Adrenal gland (tissue), 5 donors: ENCODE measurements around the gene BCAR1.

Experiments used
- CTCF ChIP-seq, 6 experiments: fragments of 450-650 bp in 4 of 6; fragments of 200-600 bp in 2 of 6; sonication (generic) in 1 of 6; IDR thresholded peaks; 1 replicate in 5 of 6; 2 replicates in 1 of 6; pipeline versions ENCODE4 v1.5.1 to v1.8.0; 2016 to 2021; ENCODE audit warnings: antibody characterized with exemption in 6 of 6, mild to moderate bottlenecking in 2 of 6, moderate library complexity in 1 of 6
- POLR2A ChIP-seq, 2 donors: fragments of 450-650 bp; IDR thresholded peaks; one replicate each; pipeline ENCODE4 v1.6.1; 2017; ENCODE audit warnings: antibody characterized with exemption in 2 of 2, mild to moderate bottlenecking in 2 of 2, moderate library complexity in 1 of 2
- donor health status: DM: no; HTN: no; CAD: no.

- no peak for TF ChIP-seq CTCF (IDR thresholded peaks at IDR 0.05)
- no peak for TF ChIP-seq POLR2A (IDR thresholded peaks at IDR 0.05)
Observed at GRCh38 chr16:75241412-75241811, 10.0 kb downstream of the BCAR1 start.
